ENCODE measurements around the gene SLFN14. TPM values are rescaled to one million over a fixed set of nuclear protein-coding genes. Genes with fewer than 3 reads are reported as not detected.

The SLFN14 gene
- total RNA-seq, 4 donors from 2014 or later, result not detected

DNA sequence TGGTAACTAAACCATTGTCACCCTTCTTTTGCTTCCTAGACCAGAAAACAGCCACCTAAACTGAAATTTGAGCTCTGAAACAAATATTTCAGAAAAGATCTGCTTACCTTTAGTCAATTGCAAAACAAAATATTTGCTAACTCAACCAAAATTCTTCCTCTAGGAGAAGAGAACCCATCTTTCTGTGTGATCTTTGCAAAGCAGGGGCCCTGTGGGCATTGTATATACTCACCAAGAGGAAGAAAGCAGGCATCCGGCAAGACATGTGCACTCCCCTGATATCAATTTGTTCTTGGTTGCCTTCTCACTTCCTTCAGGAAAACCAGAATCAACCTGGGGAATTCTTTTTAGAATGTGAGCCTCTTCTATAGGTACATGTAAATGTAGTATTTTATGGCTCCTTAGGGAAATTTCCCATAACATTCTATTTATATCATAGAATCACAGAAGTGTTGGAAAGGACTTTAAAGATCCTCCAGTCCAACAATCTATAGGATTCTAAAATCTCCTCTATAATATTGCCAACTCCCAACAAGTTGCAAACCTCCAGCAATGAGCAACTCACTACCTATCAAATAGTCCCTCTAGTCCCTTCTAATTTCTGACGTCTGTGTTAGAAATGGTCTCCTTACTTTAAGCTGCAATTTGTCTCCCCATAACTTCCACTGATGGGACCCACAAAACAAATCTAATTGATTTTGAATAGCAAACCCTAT lies 966 bp downstream of the SLFN14 start:
- Histone ChIP-seq H3K36me3 (no peaks in the 10 kb centered on the region), H3K27ac (no peak overlapping the region), H3K4me1 (no peaks in the 10 kb centered on the region), H3K9me3 (no peaks in the 10 kb centered on the region), H3K27me3 (no peaks in the 10 kb centered on the region), H3K4me3 (no peak overlapping the region)
- ATAC-seq, result no peak
- intact Hi-C loops (cut with DNase I; ENCODE audit: low total_unique reads) (no loop called here), in situ Hi-C loops (cut with MboI; ENCODE audit: low sequenced_read_pairs in 4 of 4) (loop anchor here in 2 of 4 donors (25.0 kb wide), 1 partner anchor 572 kb away; the partner anchor contains the start of gene LIG3 (in 2 of the 2))
- DNase-seq, result no peak
- TF ChIP-seq POLR2A (IDR thresholded peaks at IDR 0.05), result no peak
- TF ChIP-seq, protein P1, sequence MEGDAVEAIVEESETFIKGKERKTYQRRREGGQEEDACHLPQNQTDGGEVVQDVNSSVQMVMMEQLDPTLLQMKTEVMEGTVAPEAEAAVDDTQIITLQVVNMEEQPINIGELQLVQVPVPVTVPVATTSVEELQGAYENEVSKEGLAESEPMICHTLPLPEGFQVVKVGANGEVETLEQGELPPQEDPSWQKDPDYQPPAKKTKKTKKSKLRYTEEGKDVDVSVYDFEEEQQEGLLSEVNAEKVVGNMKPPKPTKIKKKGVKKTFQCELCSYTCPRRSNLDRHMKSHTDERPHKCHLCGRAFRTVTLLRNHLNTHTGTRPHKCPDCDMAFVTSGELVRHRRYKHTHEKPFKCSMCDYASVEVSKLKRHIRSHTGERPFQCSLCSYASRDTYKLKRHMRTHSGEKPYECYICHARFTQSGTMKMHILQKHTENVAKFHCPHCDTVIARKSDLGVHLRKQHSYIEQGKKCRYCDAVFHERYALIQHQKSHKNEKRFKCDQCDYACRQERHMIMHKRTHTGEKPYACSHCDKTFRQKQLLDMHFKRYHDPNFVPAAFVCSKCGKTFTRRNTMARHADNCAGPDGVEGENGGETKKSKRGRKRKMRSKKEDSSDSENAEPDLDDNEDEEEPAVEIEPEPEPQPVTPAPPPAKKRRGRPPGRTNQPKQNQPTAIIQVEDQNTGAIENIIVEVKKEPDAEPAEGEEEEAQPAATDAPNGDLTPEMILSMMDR (IDR thresholded peaks at IDR 0.05 in 4 of 5, conservative IDR thresholded peaks at IDR 0.05 in 1 of 5), result no peak

DNA sequence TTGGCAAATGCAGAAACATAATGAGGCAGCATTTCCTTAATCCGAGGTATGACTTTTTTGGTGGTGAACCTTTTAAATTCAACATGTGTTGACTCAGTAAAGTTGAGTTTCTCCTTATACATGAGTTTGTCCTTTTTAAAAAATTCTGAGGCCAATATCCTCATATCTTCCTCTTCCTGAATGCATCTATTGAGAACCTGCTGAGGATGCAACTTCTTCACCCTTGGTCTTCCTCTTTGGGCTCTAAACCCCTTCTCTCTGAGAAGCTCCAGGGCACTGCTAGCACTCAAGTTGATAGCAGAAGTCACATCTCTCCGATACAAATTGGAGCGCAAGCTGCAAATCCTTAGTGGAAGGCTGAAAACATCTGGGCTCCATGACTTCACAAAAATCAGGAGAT lies 3.3 kb downstream of the SLFN14 start:
- no peaks in the 10 kb centered on the region for H3K9me3 ChIP-seq
- no peak overlapping the region for H3K4me3 ChIP-seq
- TF ChIP-seq, protein P1 (IDR thresholded peaks at IDR 0.05 in 4 of 5, conservative IDR thresholded peaks at IDR 0.05 in 1 of 5), result no peak
- no peak for TF ChIP-seq POLR2A (IDR thresholded peaks at IDR 0.05)
- H3K27me3 ChIP-seq, result no peaks in the 10 kb centered on the region
- no peak for ATAC-seq
- DNase-seq, result no peak
- intact Hi-C loops (cut with DNase I; ENCODE audit: low total_unique reads) (no loop called here), in situ Hi-C loops (cut with MboI; ENCODE audit: low sequenced_read_pairs in 4 of 4) (loop anchor here in 2 of 4 donors (25.0 kb wide), 1 partner anchor 570 kb away; the partner anchor contains the start of gene LIG3 (in 2 of the 2))
- H3K36me3 ChIP-seq, result no peaks in the 10 kb centered on the region
- H3K27ac ChIP-seq, result no peak overlapping the region
- no peaks in the 10 kb centered on the region for H3K4me1 ChIP-seq

DNA sequence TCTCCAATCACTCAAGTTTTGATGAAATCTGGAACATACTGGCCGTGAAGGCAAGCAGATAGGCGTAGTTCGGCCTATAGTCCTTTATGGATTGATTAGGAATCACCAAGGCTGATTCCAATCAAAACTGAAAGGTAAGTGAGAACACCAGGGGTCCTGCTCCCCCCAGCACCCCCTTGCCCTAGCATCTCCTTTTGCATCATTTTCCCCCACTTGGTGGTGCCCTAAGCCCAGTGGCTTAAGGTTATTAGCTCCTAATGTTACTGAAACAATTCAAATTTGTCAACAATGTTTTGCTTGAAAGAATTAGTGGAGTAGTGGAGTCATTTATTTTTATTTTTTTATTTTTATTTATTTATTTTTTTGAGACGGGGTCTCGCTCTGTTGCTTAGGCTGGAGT lies 4.9 kb downstream of the SLFN14 start:
- no peak for ATAC-seq
- intact Hi-C loops (cut with DNase I; ENCODE audit: low total_unique reads), result no loop called here

DNA sequence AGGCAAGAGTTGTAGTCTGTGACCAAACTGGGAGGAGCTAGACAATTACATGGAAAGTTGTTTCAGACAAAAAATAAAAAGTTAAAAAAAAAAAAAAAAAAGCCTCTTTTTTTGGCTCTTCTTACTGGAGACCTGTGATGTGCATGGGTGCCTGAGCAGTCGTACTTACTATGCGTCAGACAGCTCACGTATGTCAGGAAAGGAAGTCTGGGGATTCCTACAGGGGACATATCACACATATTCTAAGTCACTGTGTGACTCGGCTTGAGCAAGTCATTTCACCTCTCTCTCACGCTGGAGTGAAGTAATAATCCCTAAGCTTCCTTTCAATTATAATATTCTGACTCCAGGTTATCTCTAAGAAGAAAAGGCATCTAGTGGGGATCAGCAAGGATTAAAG lies 6.0 kb downstream of the SLFN14 start:
- Histone ChIP-seq H3K27ac (no peak overlapping the region), H3K4me1 (no peaks in the 10 kb centered on the region), H3K4me3 (no peak overlapping the region), H3K27me3 (peaks cover 0 to 5% (median 0%) of the 10 kb centered on the region in 3 donors), H3K36me3 (no peaks in the 10 kb centered on the region), H3K9me3 (no peaks in the 10 kb centered on the region)
- intact Hi-C loops (cut with DNase I; ENCODE audit: low total_unique reads) (no loop called here), in situ Hi-C loops (cut with MboI; ENCODE audit: low sequenced_read_pairs in 4 of 4) (loop anchor here in 2 of 4 donors (25.0 kb wide), 1 partner anchor 567 kb away; the partner anchor contains the start of gene LIG3 (in 2 of the 2))
- TF ChIP-seq POLR2A (IDR thresholded peaks at IDR 0.05), result no peak
- TF ChIP-seq, protein P1 (IDR thresholded peaks at IDR 0.05 in 4 of 5, conservative IDR thresholded peaks at IDR 0.05 in 1 of 5), result no peak
- DNase-seq, result no peak
- ATAC-seq, result no peak

More for the DNA sequence above, 4.9 kb downstream of the SLFN14 start:
- in situ Hi-C loops (cut with MboI; ENCODE audit: low sequenced_read_pairs in 4 of 4), result loop anchor here in 2 of 4 donors (25.0 kb wide), 1 partner anchor 568 kb away; the partner anchor contains the start of gene LIG3 (in 2 of the 2)
- Histone ChIP-seq H3K9me3 (no peaks in the 10 kb centered on the region), H3K27ac (no peak overlapping the region), H3K4me1 (no peaks in the 10 kb centered on the region), H3K4me3 (no peak overlapping the region), H3K36me3 (no peaks in the 10 kb centered on the region), H3K27me3 (peaks cover 0 to 2% (median 0%) of the 10 kb centered on the region in 3 donors)
- TF ChIP-seq, protein P1 (IDR thresholded peaks at IDR 0.05 in 4 of 5, conservative IDR thresholded peaks at IDR 0.05 in 1 of 5), result no peak
- no peak for TF ChIP-seq POLR2A (IDR thresholded peaks at IDR 0.05)
- DNase-seq, result no peak
